GM21717 (cell line): Measurements from ENCODE around the gene AKAP13.
"Not testable (repeated sequence)": the region's sequence is repeated elsewhere in the genome, so short reads cannot be mapped to it uniquely, and the experiment has no call there.

ENCODE experiments used
- ATAC-seq: cut with Tn5 transposase; IDR thresholded peaks from one replicate; pipeline ENCODE4 v1.9.1; 2021; ENCODE audit warnings: mild to moderate bottlenecking, moderate library complexity; ENCODE audit not compliant: unreplicated experiment

Gene AKAP13

GRCh38 chr15:85349062-85349461 is 31.3 kb upstream of the AKAP13 start:
- ATAC-seq, result not testable (repeated sequence)

GRCh38 chr15:85350395-85350794 is 30.0 kb upstream of the AKAP13 start:
- no peak for ATAC-seq

- not testable (repeated sequence) for ATAC-seq
Observed at GRCh38 chr15:85351501-85351900, 28.9 kb upstream of the AKAP13 start.

GRCh38 chr15:85351965-85352364 is 28.4 kb upstream of the AKAP13 start:
- ATAC-seq, result no peak

GRCh38 chr15:85353516-85353915 is 26.9 kb upstream of the AKAP13 start:
- ATAC-seq, result no peak

GRCh38 chr15:85354461-85354860 is 25.9 kb upstream of the AKAP13 start:
- no peak for ATAC-seq

GRCh38 chr15:85354948-85355347 is 25.5 kb upstream of the AKAP13 start:
- no peak for ATAC-seq

GRCh38 chr15:85356276-85356675 is 24.1 kb upstream of the AKAP13 start:
- ATAC-seq, result no peak

GRCh38 chr15:85361323-85361722 is 19.1 kb upstream of the AKAP13 start:
- ATAC-seq, result peak; percentile 81

GRCh38 chr15:85362436-85363081 is 17.8 kb upstream of the AKAP13 start:
- ATAC-seq, result no peak

GRCh38 chr15:85365980-85366379 is 14.4 kb upstream of the AKAP13 start:
- no peak for ATAC-seq

- no peak for ATAC-seq
Observed at GRCh38 chr15:85367741-85368140, 12.7 kb upstream of the AKAP13 start.

GRCh38 chr15:85374831-85375230 is 5.6 kb upstream of the AKAP13 start:
- ATAC-seq, result no peak

GRCh38 chr15:85377269-85377668 is 3.1 kb upstream of the AKAP13 start:
- ATAC-seq, result no peak

- no peak for ATAC-seq
Observed at GRCh38 chr15:85377986-85378385, 2.4 kb upstream of the AKAP13 start.

GRCh38 chr15:85379403-85380131 is 836 bp upstream of the AKAP13 start:
- no peak for ATAC-seq

GRCh38 chr15:85380812-85381642 is 624 bp downstream of the AKAP13 start:
- ATAC-seq, result peak; percentile 38

GRCh38 chr15:85381850-85382751 is 1.7 kb downstream of the AKAP13 start:
- no peak for ATAC-seq

GRCh38 chr15:85382942-85383341 is 2.5 kb downstream of the AKAP13 start:
- no peak for ATAC-seq

- ATAC-seq, result no peak
Observed at GRCh38 chr15:85383470-85384148, 3.2 kb downstream of the AKAP13 start.
